Measurements from ENCODE around the gene MTMR1.

The MTMR1 gene

GRCh38 chrX:150768580-150769190 is 75.5 kb downstream of the MTMR1 start:
- Histone ChIP-seq H3K4me1 (peaks cover 0 to 7% (median 0%) of the 10 kb centered on the region in 4 donors), H3K27me3 (no peaks in the 10 kb centered on the region), H3K27ac (no peak overlapping the region), H3K4me3 (no peak overlapping the region), H3K9me3 (no peaks in the 10 kb centered on the region), H3K36me3 (peaks cover 0 to 26% (median 12%) of the 10 kb centered on the region in 3 donors)
- DNase-seq, result no peak
- intact Hi-C loops (cut with DNase I; ENCODE audit: low total_unique reads), result no loop called here
- TF ChIP-seq, protein P1, sequence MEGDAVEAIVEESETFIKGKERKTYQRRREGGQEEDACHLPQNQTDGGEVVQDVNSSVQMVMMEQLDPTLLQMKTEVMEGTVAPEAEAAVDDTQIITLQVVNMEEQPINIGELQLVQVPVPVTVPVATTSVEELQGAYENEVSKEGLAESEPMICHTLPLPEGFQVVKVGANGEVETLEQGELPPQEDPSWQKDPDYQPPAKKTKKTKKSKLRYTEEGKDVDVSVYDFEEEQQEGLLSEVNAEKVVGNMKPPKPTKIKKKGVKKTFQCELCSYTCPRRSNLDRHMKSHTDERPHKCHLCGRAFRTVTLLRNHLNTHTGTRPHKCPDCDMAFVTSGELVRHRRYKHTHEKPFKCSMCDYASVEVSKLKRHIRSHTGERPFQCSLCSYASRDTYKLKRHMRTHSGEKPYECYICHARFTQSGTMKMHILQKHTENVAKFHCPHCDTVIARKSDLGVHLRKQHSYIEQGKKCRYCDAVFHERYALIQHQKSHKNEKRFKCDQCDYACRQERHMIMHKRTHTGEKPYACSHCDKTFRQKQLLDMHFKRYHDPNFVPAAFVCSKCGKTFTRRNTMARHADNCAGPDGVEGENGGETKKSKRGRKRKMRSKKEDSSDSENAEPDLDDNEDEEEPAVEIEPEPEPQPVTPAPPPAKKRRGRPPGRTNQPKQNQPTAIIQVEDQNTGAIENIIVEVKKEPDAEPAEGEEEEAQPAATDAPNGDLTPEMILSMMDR (IDR thresholded peaks at IDR 0.05), result no peak

- TF ChIP-seq, protein P1 (IDR thresholded peaks at IDR 0.05), result no peak
- intact Hi-C loops (cut with DNase I; ENCODE audit: low total_unique reads), result no loop called here
- Histone ChIP-seq H3K27me3 (no peaks in the 10 kb centered on the region), H3K4me3 (no peak overlapping the region), H3K36me3 (peaks cover 0 to 26% (median 12%) of the 10 kb centered on the region in 3 donors), H3K27ac (no peak overlapping the region), H3K9me3 (no peaks in the 10 kb centered on the region), H3K4me1 (peaks cover 0 to 7% (median 0%) of the 10 kb centered on the region in 4 donors)
- DNase-seq, result no peak
Observed at GRCh38 chrX:150769408-150769807, 76.2 kb downstream of the MTMR1 start.

DNA sequence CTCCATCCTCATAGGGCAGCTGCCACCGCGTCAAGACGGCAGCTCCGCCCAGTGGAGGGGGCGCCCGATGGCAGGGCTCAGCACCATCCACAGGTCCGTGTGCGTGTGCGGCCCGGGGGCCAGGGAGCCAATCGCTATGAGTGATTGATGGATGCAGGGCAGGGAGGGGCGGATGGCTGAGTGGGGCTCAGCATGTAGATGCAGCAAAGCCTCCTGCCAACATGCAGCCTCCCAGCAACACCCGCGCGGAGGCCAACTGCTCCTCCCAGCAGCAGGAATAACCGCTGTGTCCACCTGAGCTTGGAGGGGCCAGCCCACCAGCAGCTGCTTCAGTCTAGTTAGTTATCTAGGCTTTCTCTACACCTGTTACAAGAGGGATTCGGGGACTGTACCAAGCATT is 77.4 kb downstream of the MTMR1 start:
- TF ChIP-seq, protein P1 (IDR thresholded peaks at IDR 0.05), result no peak
- no peak for DNase-seq
- H3K27me3 ChIP-seq, result no peaks in the 10 kb centered on the region
- intact Hi-C loops (cut with DNase I; ENCODE audit: low total_unique reads), result loop anchor here (5.0 to 10.0 kb wide), 2 partner anchors 224 to 312 kb away; no protein-coding TSS in a partner anchor
- no peak overlapping the region for H3K27ac ChIP-seq
- peaks cover 0 to 28% (median 12%) of the 10 kb centered on the region in 3 donors for H3K36me3 ChIP-seq
- H3K4me1 ChIP-seq, result peaks cover 0 to 7% (median 0%) of the 10 kb centered on the region in 4 donors
- H3K9me3 ChIP-seq, result no peaks in the 10 kb centered on the region
- H3K4me3 ChIP-seq, result no peak overlapping the region

GRCh38 chrX:150771116-150771515 is 77.9 kb downstream of the MTMR1 start:
- H3K4me3 ChIP-seq, result no peak overlapping the region
- TF ChIP-seq, protein P1 (IDR thresholded peaks at IDR 0.05), result no peak
- peaks cover 0 to 33% (median 12%) of the 10 kb centered on the region in 3 donors for H3K36me3 ChIP-seq
- H3K27me3 ChIP-seq, result no peaks in the 10 kb centered on the region
- no peaks in the 10 kb centered on the region for H3K9me3 ChIP-seq
- intact Hi-C loops (cut with DNase I; ENCODE audit: low total_unique reads), result loop anchor here (5.0 to 10.0 kb wide), 2 partner anchors 224 to 311 kb away; no protein-coding TSS in a partner anchor
- H3K4me1 ChIP-seq, result peaks cover 0 to 7% (median 0%) of the 10 kb centered on the region in 4 donors
- H3K27ac ChIP-seq, result no peak overlapping the region
- no peak for DNase-seq

GRCh38 chrX:150772150-150772970 is 79.2 kb downstream of the MTMR1 start:
- no peaks in the 10 kb centered on the region for H3K27me3 ChIP-seq
- H3K9me3 ChIP-seq, result no peaks in the 10 kb centered on the region
- H3K4me1 ChIP-seq, result peaks cover 0 to 4% (median 0%) of the 10 kb centered on the region in 4 donors
- intact Hi-C loops (cut with DNase I; ENCODE audit: low total_unique reads), result loop anchor here (5.0 to 10.0 kb wide), 2 partner anchors 222 to 310 kb away; no protein-coding TSS in a partner anchor
- no peak overlapping the region for H3K4me3 ChIP-seq
- H3K36me3 ChIP-seq, result peaks cover 0 to 34% (median 12%) of the 10 kb centered on the region in 3 donors
- DNase-seq, result peak; percentile 60 to 77
- TF ChIP-seq, protein P1 (IDR thresholded peaks at IDR 0.05), result peak; percentile 69 to 71
- no peak overlapping the region for H3K27ac ChIP-seq

Measured in tibial artery (tissue), 4 donors.